ENCODE measurements around the gene GPR31.
"Not testable (repeated sequence)": the region's sequence is repeated elsewhere in the genome, so short reads cannot be mapped to it uniquely, and the experiment has no call there.

GPR31 gene

DNA sequence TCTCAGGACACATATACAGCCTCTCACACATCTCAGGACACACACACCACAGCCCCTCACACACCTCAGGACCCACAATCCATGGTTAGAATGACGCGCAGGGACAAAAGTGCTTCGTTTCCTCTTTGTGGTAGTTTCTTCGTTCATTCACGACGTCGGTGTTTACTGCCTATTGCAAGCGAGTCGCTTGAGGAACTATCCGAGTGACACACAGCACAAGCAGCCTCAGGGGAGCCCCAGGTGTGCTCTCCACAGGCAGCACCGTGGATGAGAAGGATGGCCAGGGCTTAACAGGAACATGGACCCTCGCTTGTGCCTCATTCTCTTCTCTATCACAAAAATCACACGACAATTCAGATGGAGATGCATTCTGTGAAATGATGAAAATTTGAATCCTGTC is 12.1 kb upstream of the GPR31 start:
- not testable (repeated sequence) for FAIRE-seq; DNase-seq (ENCODE audit: insufficient read length, low spot score)

DNA sequence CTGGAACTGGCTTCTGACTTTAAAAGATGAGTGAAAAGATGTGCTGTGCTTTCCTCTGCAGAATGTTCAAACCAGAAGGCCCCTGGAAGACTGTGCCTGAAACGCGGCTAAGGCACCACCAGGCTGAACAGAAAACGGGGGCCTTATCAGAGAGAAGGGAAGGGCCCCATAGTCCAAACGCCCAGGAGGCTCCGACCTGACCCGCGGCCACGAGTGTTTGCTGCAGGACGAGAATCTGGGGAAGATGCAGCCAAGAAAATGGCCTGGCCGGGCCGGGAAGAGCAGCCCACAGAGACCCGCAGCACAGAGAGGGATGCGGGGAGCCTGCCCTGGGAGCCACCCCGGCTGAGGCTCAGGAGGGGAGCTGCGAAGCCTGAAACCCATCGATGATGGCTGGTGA is 10.5 kb upstream of the GPR31 start:
- not testable (repeated sequence) for FAIRE-seq; DNase-seq (ENCODE audit: insufficient read length, low spot score)

DNA sequence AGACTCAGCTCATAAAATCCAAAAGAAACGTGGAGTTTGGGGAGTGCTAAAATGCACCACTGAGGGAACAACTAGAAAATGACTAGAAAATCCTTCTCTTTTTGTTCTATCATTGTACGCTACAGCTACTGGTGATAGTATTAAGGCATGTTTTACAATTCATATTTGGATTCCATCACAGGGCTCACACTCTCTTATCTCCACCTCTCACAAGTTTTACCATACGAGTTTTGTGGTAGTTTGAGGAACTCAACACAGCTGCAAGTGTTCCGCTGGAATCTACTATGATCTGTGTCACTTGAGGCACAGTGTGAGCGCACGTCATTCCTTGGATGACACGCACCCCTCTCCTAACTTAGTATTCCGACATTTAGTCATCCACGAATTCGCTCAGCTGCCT is 9.9 kb upstream of the GPR31 start:
- not testable (repeated sequence) for DNase-seq (ENCODE audit: insufficient read length, low spot score); FAIRE-seq

DNA sequence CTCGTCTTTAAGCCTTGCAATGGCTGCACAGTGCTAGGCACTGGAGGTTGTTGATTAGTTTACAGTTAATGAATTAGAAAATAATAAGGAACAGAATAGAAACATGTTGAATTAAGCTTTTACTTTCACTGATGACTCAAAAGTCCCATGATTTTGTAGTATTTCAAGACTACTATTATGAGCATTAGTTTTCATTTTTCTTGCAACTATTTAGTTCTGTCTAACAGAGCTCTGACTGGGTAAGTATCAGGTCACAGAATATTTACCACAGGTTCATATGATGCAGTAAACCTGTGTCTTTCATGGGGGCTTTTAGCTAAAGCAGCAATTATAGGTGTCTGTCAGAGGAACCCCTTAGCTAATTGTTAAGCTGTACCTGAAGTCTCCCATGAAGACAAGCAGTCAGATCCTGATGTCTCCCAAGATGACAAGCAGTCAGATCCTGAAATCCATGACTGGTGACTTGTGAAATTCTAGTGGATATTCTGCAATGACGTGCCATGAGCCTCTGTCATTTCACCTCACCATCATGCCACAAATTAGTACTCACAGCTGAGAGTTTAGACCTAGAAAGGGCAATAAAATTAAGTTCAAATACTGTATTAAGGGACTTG is 8.2 kb upstream of the GPR31 start:
- FAIRE-seq (no peak), DNase-seq (ENCODE audit: insufficient read length, low spot score) (no peak)
- no peak for TF ChIP-seq POLR2A (IDR thresholded peaks at IDR 0.05; ENCODE audit: low read depth, low read length)

DNA sequence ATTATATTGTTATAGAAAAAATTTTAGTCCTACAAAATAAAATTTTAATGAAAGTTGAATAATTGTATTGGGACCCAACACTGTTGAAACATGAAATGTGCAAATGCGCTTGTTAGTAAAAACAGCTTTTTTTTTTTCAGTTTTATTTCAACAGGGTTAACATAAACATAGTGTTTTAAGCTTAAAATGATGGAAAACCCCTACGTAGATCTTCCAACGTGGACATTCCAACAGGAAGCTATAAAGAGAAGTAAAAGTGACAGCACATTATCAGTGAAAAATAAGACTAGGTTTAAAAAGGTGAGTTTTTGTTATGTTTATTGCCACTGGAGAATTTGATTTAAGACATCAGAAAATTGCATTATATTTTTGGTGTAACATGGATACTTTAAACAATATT is 6.5 kb upstream of the GPR31 start:
- no peak for TF ChIP-seq POLR2A (IDR thresholded peaks at IDR 0.05; ENCODE audit: low read depth, low read length)
- FAIRE-seq (no peak), DNase-seq (ENCODE audit: insufficient read length, low spot score) (no peak)

DNA sequence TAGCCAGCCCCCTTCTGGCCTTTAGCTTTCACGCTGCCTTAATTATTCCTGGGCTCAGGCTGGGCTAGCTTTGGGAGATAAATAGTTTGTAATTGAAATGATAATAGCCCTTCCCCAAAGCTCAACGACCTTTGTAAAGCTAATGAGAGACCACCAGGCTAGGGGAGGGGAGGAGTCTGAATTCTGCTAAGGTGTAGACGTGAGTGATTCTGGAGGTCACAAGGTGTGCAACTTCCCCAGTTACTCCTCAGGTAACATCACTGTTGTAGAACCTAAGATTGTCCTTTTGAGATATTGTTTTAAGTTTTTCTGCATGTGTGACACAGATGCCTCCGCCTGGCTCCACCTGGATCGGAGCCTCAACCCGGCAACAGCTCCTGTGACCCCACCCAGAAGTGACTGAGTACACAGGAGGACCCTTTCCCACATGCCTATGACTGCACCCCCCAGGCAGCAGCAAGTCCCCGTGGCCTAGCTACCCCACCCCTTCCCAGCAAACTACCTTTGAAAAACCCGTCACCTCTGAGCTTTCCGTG is 5.8 kb upstream of the GPR31 start:
- no peak for FAIRE-seq
- no peak for DNase-seq (ENCODE audit: insufficient read length, low spot score)

DNA sequence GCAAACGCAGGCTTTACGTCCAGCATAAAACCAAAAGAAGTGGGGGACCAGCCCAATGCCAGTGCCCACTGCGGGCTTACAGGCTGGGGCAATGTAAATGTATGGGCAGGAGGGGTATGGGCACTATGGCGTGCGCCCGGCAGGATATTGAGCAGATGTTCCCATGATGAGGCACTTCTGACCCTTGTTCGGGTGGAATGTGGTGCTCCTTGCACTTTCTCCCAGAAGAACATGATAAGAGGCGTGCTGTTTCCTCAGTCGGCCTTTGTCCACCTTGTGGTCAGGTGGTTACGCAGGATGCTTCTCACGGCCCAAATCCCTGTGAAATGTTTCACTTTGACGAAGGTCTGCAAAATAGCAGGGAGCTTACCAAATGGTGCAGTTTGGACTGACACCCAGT is 4.8 kb upstream of the GPR31 start:
- FAIRE-seq (no peak), DNase-seq (ENCODE audit: insufficient read length, low spot score) (no peak)
- no peak for TF ChIP-seq POLR2A (IDR thresholded peaks at IDR 0.05; ENCODE audit: low read depth, low read length)

More for the DNA sequence above, 5.8 kb upstream of the GPR31 start:
- TF ChIP-seq POLR2A (IDR thresholded peaks at IDR 0.05; ENCODE audit: low read depth, low read length), result no peak

DNA sequence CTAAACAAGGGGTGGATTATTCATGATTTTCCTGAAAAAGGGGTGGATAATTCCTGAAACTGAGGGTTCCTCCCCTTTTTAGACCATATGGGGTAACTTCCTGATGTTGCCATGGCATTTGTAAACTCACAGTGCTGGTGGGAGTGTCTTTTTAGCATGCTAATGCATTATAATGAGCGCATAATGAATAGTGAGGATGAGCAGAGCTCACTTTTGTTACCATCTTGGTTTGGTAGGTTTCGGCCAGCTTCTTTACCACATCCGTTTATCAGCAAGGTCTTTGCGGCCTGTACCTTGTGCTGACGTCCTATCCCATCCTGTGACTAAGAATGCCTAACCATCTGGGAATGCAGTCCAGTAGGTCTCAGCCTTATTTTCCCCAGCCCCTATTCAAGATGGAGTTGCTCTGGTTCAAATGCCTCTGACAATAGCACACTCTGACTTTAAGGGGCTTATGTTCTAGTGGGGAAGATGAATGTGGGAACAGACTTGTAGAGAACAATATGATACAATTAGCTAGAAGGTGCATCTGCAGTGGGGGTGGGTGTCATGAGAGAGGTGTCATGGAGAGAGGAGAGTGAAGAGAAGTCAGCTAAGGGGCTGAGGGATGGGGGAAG is 4.2 kb upstream of the GPR31 start:
- FAIRE-seq (no peak), DNase-seq (ENCODE audit: insufficient read length, low spot score) (no peak)
- TF ChIP-seq POLR2A (IDR thresholded peaks at IDR 0.05; ENCODE audit: low read depth, low read length), result no peak

DNA sequence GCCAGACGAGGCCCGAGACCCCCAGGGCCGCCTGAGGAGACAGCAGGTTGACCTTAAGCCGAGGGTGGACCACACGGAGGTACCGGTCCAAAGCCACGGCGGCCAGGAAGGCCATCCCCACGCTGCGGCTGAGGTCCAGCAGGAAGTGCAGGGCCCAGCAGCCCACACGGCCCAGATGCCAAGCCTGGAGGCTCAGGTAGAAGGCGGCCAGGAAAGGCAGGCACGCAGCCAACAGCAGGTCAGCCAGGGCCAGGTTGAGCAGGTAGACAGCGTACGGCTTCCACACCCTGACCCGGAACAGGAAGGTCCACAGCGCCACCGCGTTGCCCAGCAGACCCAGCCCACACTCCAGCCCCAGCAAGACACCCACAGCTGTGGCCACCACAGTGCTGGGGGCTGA is 366 bp downstream of the GPR31 start:
- FAIRE-seq, result no peak
- no peak for DNase-seq (ENCODE audit: insufficient read length, low spot score)
- TF ChIP-seq POLR2A (IDR thresholded peaks at IDR 0.05; ENCODE audit: low read depth, low read length), result no peak

GRCh38 chr6:167154895-167155294 is 2.9 kb downstream of the GPR31 start:
- DNase-seq (ENCODE audit: insufficient read length, low spot score), result no peak
- no peak for FAIRE-seq
- no peak for TF ChIP-seq POLR2A (IDR thresholded peaks at IDR 0.05; ENCODE audit: low read depth, low read length)

DNA sequence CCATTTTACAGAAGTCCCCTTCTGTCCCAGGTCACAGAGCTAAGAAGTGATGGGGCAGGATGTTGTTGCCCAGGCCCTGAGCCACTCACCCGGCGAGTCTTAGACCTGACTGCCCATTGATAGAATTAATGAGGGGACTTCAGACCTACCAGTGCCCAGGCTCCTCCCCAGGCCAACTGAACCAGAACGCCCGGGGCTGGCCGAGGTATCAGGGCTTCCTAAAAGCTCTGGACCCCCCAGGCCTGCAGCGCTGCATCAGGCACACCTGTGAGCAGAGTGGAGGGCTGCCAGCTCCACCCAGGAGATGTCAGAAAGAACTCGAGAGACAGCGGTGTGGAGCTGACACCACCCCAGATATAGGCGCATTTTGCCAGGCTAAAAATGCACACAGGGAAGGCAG is 3.5 kb downstream of the GPR31 start:
- TF ChIP-seq POLR2A (IDR thresholded peaks at IDR 0.05; ENCODE audit: low read depth, low read length), result no peak
- DNase-seq (ENCODE audit: insufficient read length, low spot score) (no peak), FAIRE-seq (no peak)

- no peak for TF ChIP-seq POLR2A (IDR thresholded peaks at IDR 0.05; ENCODE audit: low read depth, low read length)
- FAIRE-seq (no peak), DNase-seq (ENCODE audit: insufficient read length, low spot score) (no peak)
These were observed 4.2 kb downstream of the GPR31 start for GRCh38 chr6:167153521-167153959.

- no peak for FAIRE-seq
- no peak for DNase-seq (ENCODE audit: insufficient read length, low spot score)
- no peak for TF ChIP-seq POLR2A (IDR thresholded peaks at IDR 0.05; ENCODE audit: low read depth, low read length)
These were observed 4.9 kb downstream of the GPR31 start for GRCh38 chr6:167152862-167153261.

GRCh38 chr6:167151648-167152047 is 6.1 kb downstream of the GPR31 start:
- no peak for TF ChIP-seq POLR2A (IDR thresholded peaks at IDR 0.05; ENCODE audit: low read depth, low read length)
- DNase-seq (ENCODE audit: insufficient read length, low spot score), result no peak
- no peak for FAIRE-seq

DNA sequence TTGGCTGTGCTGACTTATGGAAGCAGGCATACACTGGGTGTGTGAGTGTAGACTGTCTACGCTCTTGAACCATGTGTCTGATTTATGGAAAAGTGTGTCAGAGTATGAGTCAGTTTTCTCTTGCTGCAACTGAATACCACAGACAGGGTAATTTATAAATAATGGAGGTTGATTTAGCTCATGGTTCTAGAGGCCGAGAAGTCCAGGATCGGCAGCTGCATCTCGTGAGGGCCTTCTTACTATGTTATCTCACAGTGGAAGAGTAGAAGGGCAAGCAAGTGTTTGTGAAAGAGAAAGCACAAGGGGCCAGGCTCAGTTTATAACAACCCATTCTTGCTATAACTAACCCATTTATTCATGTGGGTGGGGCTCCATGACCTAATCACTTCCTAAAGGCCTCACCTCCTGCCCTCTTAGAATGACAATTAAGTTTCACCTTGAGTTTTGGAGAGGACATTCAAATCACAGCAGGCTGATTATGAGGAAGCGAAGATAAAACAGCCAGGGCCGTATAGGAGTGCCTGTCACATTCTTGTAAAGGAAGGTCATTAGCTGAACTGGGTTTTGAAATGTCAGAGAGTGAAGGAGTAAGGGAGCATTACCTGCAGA is 6.7 kb downstream of the GPR31 start:
- FAIRE-seq, result no peak
- no peak for DNase-seq (ENCODE audit: insufficient read length, low spot score)
- TF ChIP-seq POLR2A (IDR thresholded peaks at IDR 0.05; ENCODE audit: low read depth, low read length), result no peak
